ENCODE results near the gene B3GALT5.

GRCh38 chr21:39669976-39670661 is 57.4 kb downstream of the B3GALT5 start:
- TF ChIP-seq CTCF (conservative IDR thresholded peaks at IDR 0.05; ENCODE audit: low read depth, low read length) = no peak
- no peak for TF ChIP-seq POLR2A (IDR thresholded peaks at IDR 0.05; ENCODE audit: low read depth, low read length)
- no peak for TF ChIP-seq RAD21 (IDR thresholded peaks at IDR 0.05; ENCODE audit: low read length)
- no peak for TF ChIP-seq CEBPB (IDR thresholded peaks at IDR 0.05; ENCODE audit: low read depth, low read length)
- no peak for TF ChIP-seq BHLHE40 (IDR thresholded peaks at IDR 0.05; ENCODE audit: low read depth, low read length)
- TF ChIP-seq CHD1 (IDR thresholded peaks at IDR 0.05; ENCODE audit: low read depth, low read length) = no peak
- no peak for TF ChIP-seq ELK1 (IDR thresholded peaks at IDR 0.05; ENCODE audit: borderline replicate concordance, low read depth, low read length)
- TF ChIP-seq SMC3 (IDR thresholded peaks at IDR 0.05; ENCODE audit: low read depth, low read length) = no peak
- no peak for TF ChIP-seq MXI1 (IDR thresholded peaks at IDR 0.05; ENCODE audit: borderline replicate concordance, low read depth, low read length)
- no peak for TF ChIP-seq USF2 (IDR thresholded peaks at IDR 0.05; ENCODE audit: low read depth, low read length)
